GM18507 (cell line): Measurements from ENCODE around the gene PLAGL2.

Experiments used
- DNase-seq: peaks from one replicate; pipeline ENCODE4 v3.0.0; 2011; ENCODE audit warnings: low read depth; ENCODE audit not compliant: insufficient read length; ENCODE audit errors: extremely low spot score
- FAIRE-seq: peaks from 2 replicates; lab custom pipeline; 2011; peaks lifted over from hg19 to GRCh38; lab: Jason Lieb, UNC

The PLAGL2 gene

GRCh38 chr20:32158351-32158750 is 49.2 kb downstream of the PLAGL2 start:
- no peak for FAIRE-seq

GRCh38 chr20:32157611-32158010 is 49.9 kb downstream of the PLAGL2 start:
- DNase-seq (no peak), FAIRE-seq (no peak)

More at GRCh38 chr20:32158351-32158750, 49.2 kb downstream of the PLAGL2 start:
- DNase-seq = no peak

GRCh38 chr20:32155017-32155981 is 52.2 kb downstream of the PLAGL2 start:
- FAIRE-seq (no peak), DNase-seq (no peak)

GRCh38 chr20:32153771-32154170 is 53.8 kb downstream of the PLAGL2 start:
- no peak for FAIRE-seq

GRCh38 chr20:32153156-32153665 is 54.3 kb downstream of the PLAGL2 start:
- DNase-seq (no peak), FAIRE-seq (no peak)

More at GRCh38 chr20:32153771-32154170, 53.8 kb downstream of the PLAGL2 start:
- no peak for DNase-seq

GRCh38 chr20:32152421-32153155 is 55.0 kb downstream of the PLAGL2 start:
- no peak for DNase-seq
- FAIRE-seq = no peak

- FAIRE-seq = no peak
Measured at GRCh38 chr20:32150291-32150848, 57.2 kb downstream of the PLAGL2 start.

GRCh38 chr20:32149566-32150170 is 57.9 kb downstream of the PLAGL2 start:
- DNase-seq (no peak), FAIRE-seq (no peak)

More at GRCh38 chr20:32150291-32150848, 57.2 kb downstream of the PLAGL2 start:
- DNase-seq = no peak

GRCh38 chr20:32144898-32145662 is 62.5 kb downstream of the PLAGL2 start:
- no peak for FAIRE-seq
- no peak for DNase-seq

- FAIRE-seq (no peak), DNase-seq (no peak)
Measured at GRCh38 chr20:32142991-32143390, 64.6 kb downstream of the PLAGL2 start.
